D341Med (cell line): Measurements from ENCODE around the gene HSPB3.
"Not testable (repeated sequence)": the region's sequence is repeated elsewhere in the genome, so short reads cannot be mapped to it uniquely, and the experiment has no call there.

ENCODE experiments used
- DNase-seq: peaks from one replicate; pipeline ENCODE4 v3.0.0; 2012; ENCODE audit warnings: low spot score

Gene HSPB3

DNA sequence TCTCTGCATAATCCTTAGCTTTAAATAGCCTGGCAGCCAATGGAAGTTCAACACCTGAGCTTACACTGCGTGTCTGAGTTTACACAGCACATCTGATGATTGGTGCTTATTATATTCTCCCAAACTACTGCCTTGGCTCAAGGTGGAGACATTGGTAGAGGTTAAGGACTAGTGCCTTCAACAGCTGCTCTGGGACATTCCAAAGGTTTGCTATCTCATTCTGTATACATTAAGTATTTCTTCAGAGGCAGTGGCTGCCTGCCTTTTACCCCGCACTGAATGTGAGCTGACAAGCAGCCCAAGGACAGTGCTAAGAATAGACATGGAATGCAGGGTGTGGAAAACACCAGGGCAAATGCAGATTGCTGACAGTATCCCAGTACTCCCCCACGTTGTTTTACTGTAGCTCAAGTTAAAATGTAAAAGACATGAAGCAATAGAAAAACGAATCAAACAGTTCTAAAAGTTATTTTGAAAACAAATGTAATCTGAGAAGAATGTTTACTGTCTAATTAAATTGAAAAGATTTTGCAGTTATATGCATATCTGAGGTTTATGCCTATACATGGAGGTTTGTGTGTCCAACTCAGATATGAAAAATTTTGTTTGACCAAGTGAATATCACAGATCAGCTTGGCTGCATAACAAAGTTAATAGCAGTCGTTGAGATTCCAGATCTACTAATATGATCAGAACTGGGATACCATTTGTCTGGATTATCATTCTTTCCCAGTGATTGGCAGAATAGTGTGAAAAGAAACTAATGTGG lies 1.8 kb downstream of the HSPB3 start:
- DNase-seq = no peak

DNA sequence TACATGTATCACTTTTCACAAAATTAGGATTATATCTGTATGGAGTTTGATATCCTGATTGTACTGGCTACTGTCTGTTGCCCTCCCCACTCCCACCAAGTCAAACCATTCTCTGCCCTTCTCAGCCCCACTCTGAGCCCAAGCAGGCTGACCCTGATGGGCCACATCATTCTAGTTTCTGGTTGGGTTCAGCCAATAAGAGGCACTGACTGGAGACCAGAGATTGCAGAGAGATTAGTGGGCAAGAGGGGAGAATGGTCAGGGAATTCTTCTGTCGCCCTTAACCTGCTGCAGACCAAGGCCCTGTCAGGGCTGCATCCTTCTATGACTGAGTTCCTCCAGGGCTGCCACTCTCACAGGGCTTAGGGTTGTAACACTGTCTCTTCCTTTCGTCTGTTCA lies 2.7 kb downstream of the HSPB3 start:
- DNase-seq = no peak

DNA sequence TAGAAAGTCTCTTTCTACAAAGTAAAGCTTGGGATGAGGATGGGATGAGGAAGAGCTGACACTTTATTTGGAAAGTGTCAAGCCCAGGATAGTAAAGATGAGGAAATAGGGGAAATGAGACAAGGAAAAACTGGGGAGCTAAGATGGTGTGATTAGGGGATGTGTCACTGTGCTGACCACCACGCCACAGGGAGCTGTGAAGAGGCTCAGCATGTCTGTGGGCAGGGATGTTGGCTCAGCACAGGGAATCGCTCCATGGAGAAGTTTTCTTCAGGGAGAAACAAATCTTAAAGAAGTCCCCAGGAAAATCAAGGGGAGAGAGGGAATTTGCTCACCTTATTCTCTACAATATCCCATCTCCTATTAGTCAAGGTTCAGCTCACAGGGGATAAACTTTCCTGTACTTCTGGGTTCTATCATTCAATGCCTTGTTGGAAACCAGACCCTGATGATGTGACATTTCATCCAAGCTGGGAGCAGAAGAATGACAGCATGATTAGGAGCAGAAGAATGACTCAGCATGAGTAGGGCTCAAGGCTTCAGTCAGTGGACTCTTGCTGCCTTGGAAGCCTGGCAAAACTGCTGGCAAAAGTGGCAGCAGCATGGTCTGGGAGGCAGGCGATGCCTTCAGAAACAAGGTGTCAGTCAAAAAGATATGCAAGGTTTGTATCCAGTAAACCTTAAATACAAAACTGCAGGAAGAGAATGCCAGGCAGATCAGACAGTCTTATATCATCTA lies 4.9 kb downstream of the HSPB3 start:
- no peak for DNase-seq

DNA sequence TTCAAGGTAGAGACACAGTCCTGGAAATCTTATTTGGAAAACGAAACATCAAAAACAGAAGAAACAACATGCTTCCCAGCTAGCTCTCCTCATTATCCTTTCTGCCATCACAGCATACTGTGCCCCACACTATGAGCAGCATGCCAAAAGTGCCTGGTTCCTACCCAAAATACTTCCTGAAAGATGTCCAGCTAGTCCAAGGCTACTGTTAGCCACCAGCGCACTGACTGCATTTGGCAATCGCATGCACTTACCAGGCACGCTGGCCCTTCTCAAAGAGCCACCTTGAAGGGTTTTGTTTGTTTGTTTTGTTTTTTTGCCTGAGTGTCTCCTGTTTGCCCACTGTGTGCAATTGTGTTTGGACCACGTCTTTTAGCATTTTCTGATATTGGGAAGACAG lies 6.8 kb downstream of the HSPB3 start:
- DNase-seq = no peak

DNA sequence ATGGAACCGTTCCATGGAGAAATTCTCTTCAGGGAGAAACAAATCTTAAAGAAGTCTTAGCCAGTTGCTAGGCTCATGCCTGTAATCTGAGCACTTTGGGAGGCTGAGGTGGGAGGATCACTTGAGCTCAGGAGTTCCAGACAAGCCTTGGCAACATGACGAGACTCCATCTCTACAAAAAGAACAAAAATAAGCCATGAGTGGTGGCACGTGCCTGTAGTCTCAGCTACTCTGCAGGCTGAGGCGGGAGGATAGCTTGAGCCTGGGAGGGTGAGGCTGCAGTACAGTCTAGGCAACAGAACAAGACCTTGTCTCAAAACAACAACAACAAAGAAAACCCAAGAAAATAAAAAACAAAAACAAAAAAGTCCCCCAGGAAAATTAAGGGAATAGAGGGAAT lies 8.2 kb downstream of the HSPB3 start:
- no peak for DNase-seq

DNA sequence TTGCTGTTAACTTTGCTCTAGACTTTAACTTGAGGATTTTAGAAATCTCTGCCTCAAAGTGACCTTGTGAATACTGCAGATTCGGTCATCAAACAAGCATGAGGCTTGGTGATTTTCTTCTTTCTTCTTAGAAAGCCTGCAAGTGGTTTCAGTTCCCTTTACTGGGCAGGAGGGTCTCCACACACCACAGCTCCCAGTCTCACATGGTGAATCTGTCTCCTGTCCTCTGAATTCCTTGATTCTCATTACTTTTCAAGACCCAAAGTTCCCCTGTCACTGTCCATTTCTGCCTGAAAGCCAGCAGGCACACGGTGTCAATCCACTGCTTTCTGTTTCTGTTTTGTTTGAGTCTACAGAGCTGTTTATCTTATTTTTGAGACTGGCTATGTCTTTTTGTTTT lies 14.1 kb downstream of the HSPB3 start:
- DNase-seq = no peak

DNA sequence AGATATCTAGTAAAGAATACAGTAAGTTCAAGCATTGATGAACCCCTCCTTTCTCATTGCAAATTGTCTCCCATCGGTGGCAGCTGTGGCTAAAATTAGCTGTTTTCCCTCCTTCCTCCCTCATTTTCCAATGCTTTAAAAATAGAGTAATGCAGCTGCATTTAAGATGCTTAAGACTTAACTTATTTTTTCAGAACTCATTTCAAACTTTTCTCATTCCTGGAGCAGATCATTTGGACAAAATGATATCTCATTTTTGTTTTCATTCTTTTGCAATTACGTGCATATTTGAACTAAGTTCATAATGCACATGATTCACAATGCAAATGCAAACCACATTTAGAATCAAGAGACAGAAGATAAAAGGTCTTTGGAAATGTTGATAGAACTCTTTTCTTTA lies 14.6 kb downstream of the HSPB3 start:
- DNase-seq = no peak

DNA sequence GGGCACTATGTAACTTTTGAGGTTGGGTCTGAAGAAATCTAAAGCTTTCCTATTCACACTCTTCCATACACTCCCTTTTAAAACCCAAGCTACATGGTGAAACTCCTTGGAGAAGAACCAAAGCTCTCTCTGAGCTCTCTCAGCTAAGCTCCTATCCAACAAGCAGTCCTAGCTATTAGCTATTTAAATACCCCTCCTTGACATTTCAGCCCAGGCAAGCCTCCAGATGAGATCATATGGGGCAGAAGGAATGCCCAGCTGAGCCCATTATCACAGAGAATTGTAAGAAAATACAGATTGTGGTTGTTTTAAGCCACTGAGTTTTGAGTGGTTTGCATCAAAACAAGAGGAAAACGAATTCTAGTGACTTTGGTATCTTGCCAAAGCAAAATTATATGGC lies 15.2 kb downstream of the HSPB3 start:
- no peak for DNase-seq

DNA sequence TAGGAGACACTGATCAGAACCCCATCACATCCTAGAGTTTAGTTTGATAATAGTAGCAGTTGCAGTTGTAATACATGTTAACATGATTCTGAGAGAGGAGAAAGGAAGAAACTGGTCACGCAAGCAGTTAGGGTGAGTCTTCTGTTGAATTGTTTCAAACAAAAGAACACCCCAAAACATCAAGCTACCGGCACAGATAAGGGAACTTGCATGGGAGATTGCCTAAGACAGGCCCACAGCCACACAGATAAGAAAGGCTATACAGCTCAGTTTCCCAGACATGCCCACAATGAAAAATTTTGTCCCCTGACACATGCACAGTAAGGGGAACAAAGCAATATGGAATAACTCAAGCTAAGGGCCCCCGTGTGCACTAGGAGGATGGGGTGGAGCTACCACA lies 15.9 kb downstream of the HSPB3 start:
- DNase-seq = no peak

DNA sequence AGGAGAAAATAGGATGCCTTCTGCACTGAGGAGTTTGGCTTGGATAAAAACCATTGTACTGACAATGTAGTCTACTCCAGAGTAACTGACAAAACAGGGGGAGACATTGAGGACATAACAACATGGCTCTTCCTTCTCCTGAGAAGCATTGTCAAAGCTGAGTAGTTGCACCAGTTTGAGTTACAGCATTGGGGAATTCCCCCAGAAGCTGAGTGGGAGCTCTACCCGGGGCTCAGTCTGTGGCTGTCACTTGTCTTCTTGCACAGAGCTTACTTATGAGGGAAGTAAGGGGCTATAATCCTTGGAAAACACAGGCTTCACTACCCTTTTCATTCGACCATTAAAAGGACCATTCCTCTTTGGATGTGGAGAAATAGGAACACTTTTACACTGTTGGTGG lies 21.2 kb downstream of the HSPB3 start:
- DNase-seq = no peak

DNA sequence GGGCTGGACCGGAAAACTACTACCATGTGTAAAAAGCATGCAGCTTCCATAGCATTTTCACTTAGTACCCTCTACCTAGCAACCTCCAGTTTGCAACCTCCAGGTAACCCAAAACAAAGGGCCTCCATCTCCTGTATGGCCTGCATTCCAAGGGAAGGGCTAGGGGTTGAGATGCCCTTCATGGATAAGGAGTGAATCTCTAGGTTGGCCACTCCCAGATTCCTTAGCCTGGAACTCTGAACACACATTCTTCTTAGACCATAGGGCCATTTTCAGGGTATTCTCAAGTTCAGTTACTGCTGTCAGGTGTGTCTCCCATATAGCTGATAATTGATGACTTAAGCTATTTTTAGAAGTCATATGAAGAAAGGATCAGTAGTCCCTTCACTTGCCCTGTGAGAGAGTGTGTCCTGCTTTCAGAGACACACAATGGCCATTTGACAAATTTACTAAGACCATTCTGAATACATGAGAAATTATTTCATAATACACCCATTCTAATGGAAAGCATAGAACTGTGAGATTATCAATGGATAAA lies 22.5 kb downstream of the HSPB3 start:
- DNase-seq = no peak

DNA sequence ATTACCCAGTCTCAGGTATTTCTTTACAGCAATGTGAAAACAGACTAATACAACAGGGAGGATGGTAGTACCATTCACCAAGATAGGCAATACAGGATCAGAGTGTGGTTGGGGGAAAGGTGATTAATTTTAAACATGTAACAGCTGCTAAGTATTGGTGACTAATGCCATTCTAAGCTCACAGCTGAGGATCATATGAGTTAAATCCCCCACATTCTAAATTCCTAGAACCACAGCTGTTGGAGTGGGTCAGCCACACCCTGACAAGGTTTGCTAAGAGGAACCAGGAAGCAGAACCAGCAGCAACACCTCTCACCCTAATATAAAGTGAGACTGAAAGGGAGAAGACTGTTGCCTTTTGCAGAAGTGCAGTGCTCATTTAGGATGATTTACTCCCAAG lies 24.8 kb downstream of the HSPB3 start:
- no peak for DNase-seq

DNA sequence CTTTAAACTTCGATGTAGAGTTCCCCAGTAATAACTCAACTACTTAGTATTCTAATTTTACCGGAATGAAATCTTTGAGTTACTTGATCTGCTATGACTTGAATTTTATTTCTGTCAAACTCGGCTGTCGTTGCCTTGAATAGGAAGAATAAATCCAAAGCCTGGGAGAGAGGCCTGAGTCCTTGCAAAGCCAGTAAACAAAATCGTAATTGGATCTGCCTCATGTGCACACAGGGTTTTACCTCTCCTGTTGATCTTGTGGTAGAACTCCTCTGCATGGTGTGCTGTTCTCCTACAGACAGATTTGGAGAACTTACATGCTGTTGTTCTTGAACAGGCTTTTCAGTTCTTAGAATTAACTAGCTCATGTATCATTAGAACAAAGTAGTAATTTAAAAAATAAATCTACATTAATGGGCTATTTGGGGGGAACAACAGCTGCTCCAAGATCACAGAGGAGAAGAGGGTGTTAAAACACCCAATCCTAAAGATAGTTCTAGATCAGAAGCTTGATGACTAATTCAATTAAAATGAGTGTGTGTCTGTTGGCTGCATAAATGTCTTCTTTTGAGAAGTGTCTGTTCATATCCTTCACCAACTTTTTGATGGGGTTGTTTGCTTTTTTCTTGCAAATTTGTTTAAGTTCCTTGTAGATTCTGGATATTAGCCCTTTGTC lies 28.9 kb downstream of the HSPB3 start:
- no peak for DNase-seq

DNA sequence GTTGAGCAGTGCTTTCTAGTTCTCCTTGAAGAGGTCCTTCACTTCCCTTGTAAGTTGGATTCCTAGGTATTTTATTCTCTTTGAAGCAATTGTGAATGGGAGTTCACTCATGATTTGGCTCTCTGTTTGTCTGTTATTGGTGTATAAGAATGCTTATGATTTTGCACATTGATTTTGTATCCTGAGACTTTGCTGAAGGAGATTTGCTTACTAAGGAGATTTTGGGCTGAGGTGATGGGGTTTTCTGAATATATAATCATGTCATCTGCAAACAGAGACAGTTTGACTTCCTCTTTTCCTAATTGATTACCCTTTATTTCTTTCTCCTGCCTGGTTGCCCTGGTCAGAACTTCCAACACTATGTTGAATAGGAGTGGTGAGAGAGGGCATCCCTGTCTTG lies 30.2 kb downstream of the HSPB3 start:
- DNase-seq = not testable (repeated sequence)

DNA sequence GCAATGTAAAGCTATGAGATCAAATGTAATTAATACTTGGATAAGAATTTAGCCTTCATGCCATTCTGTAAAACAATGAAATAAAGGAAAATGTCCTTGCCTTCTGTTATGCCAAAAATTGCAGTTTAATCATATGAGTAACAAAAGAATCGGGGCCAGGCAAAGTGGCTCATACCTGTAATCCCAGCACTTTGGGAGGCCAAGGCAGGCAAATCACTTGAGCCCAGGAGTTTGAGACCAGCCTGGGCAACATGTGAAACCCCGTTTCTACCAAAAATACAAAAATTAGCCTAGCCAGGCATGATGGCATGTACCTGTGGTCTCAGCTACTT lies 34.1 kb downstream of the HSPB3 start:
- DNase-seq = not testable (repeated sequence)

DNA sequence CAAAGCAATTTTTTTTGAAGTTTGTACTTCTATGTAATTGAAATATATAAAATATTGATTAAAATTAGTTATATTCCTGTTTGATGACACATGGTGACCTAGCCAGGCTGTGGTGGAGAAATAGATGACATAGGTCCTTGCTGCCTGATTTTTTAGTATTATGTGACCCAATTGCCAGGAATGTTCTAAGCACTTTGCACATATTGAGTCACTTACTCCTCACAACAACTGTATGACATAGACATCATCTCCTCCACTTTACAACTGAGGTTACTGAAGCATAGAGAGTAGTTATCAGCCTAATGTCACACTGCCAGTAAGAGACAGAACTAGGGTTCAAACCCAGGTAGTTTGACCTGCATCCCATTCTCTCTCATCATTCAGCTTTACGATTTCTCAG lies 35.8 kb downstream of the HSPB3 start:
- no peak for DNase-seq

DNA sequence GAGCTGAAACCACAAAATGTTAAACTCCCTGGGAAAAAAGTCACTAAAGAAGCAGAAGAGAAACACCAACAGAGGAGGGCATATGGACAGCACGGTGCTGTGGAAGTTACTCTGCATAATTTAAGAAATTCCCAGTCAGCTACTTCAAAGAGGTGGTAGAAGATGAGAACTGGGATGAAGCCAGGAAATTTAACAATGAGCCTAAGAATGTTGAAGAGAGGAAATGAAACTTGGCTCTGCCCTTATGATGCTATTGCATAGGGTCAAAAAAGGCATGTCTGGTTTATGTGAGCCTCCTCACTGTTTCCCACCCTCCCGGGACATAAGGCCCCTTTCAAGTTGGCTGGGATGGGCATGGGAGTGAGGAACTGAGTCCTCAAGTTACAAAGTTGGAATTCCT lies 36.7 kb downstream of the HSPB3 start:
- no peak for DNase-seq

DNA sequence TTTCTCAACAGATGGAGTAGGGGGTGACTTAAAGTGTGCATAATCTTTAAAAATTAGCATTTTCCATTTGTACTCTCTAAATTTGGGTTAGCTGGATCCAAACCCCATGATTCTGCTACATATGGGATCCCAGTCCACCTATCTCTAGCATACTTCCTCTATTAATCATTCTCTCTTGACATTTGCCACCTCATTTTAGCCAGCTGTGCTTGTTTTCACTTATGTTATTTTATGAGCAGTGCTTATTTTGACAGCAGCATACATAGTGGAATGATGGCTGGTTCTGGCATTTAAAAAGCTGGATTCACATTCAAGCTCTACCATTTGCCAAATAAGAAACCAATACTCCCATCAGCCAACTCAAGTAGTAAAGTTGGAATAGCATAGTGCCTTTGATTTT lies 39.5 kb downstream of the HSPB3 start:
- DNase-seq = no peak
